ENCODE measurements around the gene SH3BGR. TPM values are rescaled to one million over a fixed set of nuclear protein-coding genes. Genes with fewer than 3 reads are reported as not detected.

The SH3BGR gene
- total and polyA plus RNA-seq, 2 donors (not counting 3 experiments of a cell fraction or from before 2014, with no cell fraction given), result 1.1 TPM; not detected in 1

DNA sequence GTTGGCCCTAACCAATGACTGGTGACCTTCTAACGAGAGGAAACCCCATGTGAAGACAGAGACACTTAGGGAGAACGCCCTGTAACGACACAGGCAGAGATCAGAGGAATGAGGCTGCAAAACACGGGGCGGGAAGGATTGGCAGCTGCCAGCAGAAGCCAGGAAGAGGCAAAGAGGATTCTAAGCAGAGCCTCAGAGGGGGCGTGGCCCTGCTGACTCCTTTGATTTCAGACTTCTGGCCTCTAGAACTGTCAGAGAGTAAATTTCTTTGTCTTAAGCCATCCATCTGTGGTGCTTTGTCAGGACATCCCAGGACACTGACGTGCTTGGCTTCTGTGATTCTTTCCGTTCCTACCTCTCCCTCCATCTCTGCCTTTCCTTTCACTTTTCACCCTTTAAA, 79.3 kb downstream of the SH3BGR start:
- Histone ChIP-seq H3K4me3 (replicated peaks in 1 of 3; ENCODE audit: insufficient read depth in 1 of 3, low read depth in 1 of 3, low read length in 3 of 3) (no peak overlapping the region), H3K9me3 (replicated peaks; ENCODE audit: control insufficient read depth, insufficient read depth, low read length) (no peaks in the 10 kb centered on the region), H3K36me3 (ENCODE audit: control insufficient read depth in 2 of 2, extremely low read depth in 1 of 2, insufficient read depth in 2 of 2, low read length in 2 of 2) (no peaks in the 10 kb centered on the region), H2AFZ (ENCODE audit: low read depth, low read length) (no peak overlapping the region), H3K27ac (ENCODE audit: insufficient read depth, low read depth, low read length) (no peak overlapping the region), H3K4me2 (ENCODE audit: insufficient read depth, low read length) (no peak overlapping the region), H4K20me1 (replicated peaks; ENCODE audit: control insufficient read depth, extremely low read depth, insufficient read depth, low read length) (no peaks in the 10 kb centered on the region), H3K4me1 (ENCODE audit: control insufficient read depth, extremely low read depth, insufficient read depth, low read length) (no peaks in the 10 kb centered on the region), H3K9ac (replicated peaks; ENCODE audit: extremely low read depth, insufficient read depth, low read length) (no peak overlapping the region), H3K79me2 (ENCODE audit: control insufficient read depth, insufficient read depth, low read length) (no peaks in the 10 kb centered on the region), H3K9me1 (replicated peaks; ENCODE audit: control insufficient read depth, extremely low read depth, insufficient read depth, low read length) (no peaks in the 10 kb centered on the region), H3K27me3 (ENCODE audit: control insufficient read depth in 2 of 2, insufficient read depth in 2 of 2, low read length in 2 of 2) (no peaks in the 10 kb centered on the region)
- POLR2A ChIA-PET, result no interaction called here
- intact Hi-C loops (cut with micrococcal nuclease), result no loop called here
- BruUV-seq (replicated peaks), result no TSS peak
- no peak for TF ChIP-seq JUN (IDR thresholded peaks at IDR 0.05; ENCODE audit: borderline replicate concordance, insufficient read depth, insufficient read length, low read depth)
- no peak for TF ChIP-seq POLR2A (IDR thresholded peaks at IDR 0.05; ENCODE audit: low read depth, low read length)
- TF ChIP-seq POLR2AphosphoS5 (IDR thresholded peaks at IDR 0.05; ENCODE audit: insufficient read depth, low read depth, low read length), result no peak
- TF ChIP-seq EZH2 (IDR thresholded peaks at IDR 0.05; ENCODE audit: borderline replicate concordance, low read depth, low read length, severe bottlenecking), result no peak
- TF ChIP-seq GATA2 (IDR thresholded peaks at IDR 0.05; ENCODE audit: insufficient read depth, insufficient read length, low read depth, low read length), result no peak
- no peak for TF ChIP-seq MYC (IDR thresholded peaks at IDR 0.05; ENCODE audit: low read depth, low read length)
- DNase-seq (ENCODE audit: low read depth, low spot score), result no peak
- CTCF ChIA-PET, result interaction anchor here (1.3 kb wide), 1 partner anchor 13 kb away, joined by 3 read pairs; no protein-coding TSS in a partner anchor
- dilution Hi-C loops (cut with MboI; ENCODE audit: extremely low pct_ligation_motif_present, low sequenced_read_pairs), result no loop called here
- FAIRE-seq, result no peak

- H3K9ac ChIP-seq (replicated peaks; ENCODE audit: extremely low read depth, insufficient read depth, low read length), result no peak overlapping the region
- H2AFZ ChIP-seq (ENCODE audit: low read depth, low read length), result no peak overlapping the region
- dilution Hi-C loops (cut with MboI; ENCODE audit: extremely low pct_ligation_motif_present, low sequenced_read_pairs) (no loop called here), intact Hi-C loops (cut with micrococcal nuclease) (no loop called here)
- H3K4me1 ChIP-seq (ENCODE audit: control insufficient read depth, extremely low read depth, insufficient read depth, low read length), result no peaks in the 10 kb centered on the region
- POLR2A ChIA-PET, result no interaction called here
- H4K20me1 ChIP-seq (replicated peaks; ENCODE audit: control insufficient read depth, extremely low read depth, insufficient read depth, low read length), result no peaks in the 10 kb centered on the region
- BruUV-seq (replicated peaks), result no TSS peak
- H3K9me3 ChIP-seq (replicated peaks; ENCODE audit: control insufficient read depth, insufficient read depth, low read length), result no peaks in the 10 kb centered on the region
- no peak overlapping the region for H3K4me2 ChIP-seq (ENCODE audit: insufficient read depth, low read length)
- no peaks in the 10 kb centered on the region for H3K27me3 ChIP-seq (ENCODE audit: control insufficient read depth in 2 of 2, insufficient read depth in 2 of 2, low read length in 2 of 2)
- CTCF ChIA-PET, result interaction anchor here (0.6 to 1.6 kb wide), 2 partner anchors 14 to 251 kb away, joined by 3 to 4 read pairs; no protein-coding TSS in a partner anchor
- no peaks in the 10 kb centered on the region for H3K79me2 ChIP-seq (ENCODE audit: control insufficient read depth, insufficient read depth, low read length)
- TF ChIP-seq POLR2A (IDR thresholded peaks at IDR 0.05; ENCODE audit: low read depth, low read length), result no peak
- TF ChIP-seq MYC (IDR thresholded peaks at IDR 0.05; ENCODE audit: low read depth, low read length), result no peak
- TF ChIP-seq, protein P1, sequence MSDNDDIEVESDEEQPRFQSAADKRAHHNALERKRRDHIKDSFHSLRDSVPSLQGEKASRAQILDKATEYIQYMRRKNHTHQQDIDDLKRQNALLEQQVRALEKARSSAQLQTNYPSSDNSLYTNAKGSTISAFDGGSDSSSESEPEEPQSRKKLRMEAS (IDR thresholded peaks at IDR 0.05; ENCODE audit: insufficient read depth, insufficient read length), result no peak
- TF ChIP-seq GATA2 (IDR thresholded peaks at IDR 0.05; ENCODE audit: insufficient read depth, insufficient read length, low read depth, low read length), result no peak
- TF ChIP-seq FOS (IDR thresholded peaks at IDR 0.05; ENCODE audit: borderline replicate concordance, insufficient read depth, low read length), result no peak
- TF ChIP-seq CTCF (IDR thresholded peaks at IDR 0.05; ENCODE audit: extremely low read depth in 1 of 2, insufficient read depth in 1 of 2, low read depth in 1 of 2, low read length in 2 of 2), result no peak
- no peak for DNase-seq (ENCODE audit: low read depth, low spot score)
- no peaks in the 10 kb centered on the region for H3K36me3 ChIP-seq (ENCODE audit: control insufficient read depth in 2 of 2, extremely low read depth in 1 of 2, insufficient read depth in 2 of 2, low read length in 2 of 2)
- H3K4me3 ChIP-seq (replicated peaks in 1 of 3; ENCODE audit: insufficient read depth in 1 of 3, low read depth in 1 of 3, low read length in 3 of 3), result no peak overlapping the region
- no peak for FAIRE-seq
- no peaks in the 10 kb centered on the region for H3K9me1 ChIP-seq (replicated peaks; ENCODE audit: control insufficient read depth, extremely low read depth, insufficient read depth, low read length)
- no peak overlapping the region for H3K27ac ChIP-seq (ENCODE audit: insufficient read depth, low read depth, low read length)
Observed at GRCh38 chr21:39531840-39532239, 80.1 kb downstream of the SH3BGR start.

Measured in endothelial cell of umbilical vein (primary cell).